Measurements from ENCODE around the gene G6PC1. TPM values are rescaled to one million over a fixed set of nuclear protein-coding genes. Genes with fewer than 3 reads are reported as not detected.

G6PC1 gene
- total and polyA plus RNA-seq, 2 of the 13 experiments (the other 11 are each of a cell fraction or from before 2014, with no cell fraction given): 1.7 to 37.9 TPM

DNA sequence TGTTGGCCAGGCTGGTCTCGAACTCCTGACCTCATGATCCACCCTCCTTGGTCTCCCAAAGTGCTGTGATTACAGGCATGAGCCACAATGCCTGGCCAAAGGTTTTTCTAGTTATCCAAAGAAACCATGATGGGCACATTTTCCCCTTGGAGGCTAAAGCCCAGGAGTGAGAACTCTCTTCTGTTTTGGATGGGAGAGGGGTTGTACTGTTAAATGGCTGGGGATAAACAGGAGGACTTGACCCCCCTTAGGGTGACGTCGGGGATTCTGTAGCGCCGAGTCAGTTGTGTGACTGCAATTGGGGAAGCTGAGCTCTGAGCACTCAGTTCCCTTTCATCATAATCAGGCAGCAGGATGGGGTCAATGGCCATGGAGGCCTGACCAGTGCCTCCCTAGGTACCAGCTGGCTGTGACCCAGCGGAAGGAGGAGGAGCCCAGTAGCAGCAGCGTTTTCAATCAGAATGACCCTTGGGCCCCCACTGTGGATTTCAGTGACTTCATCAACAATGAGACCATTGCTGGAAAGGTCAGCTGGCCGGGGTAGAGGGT lies 45.5 kb upstream of the G6PC1 start (continued):
- TF ChIP-seq ZNF318 (CRISPR knock-in tag; IDR thresholded peaks at IDR 0.05): no peak
- peak; percentile 79 for TF ChIP-seq PATZ1 (CRISPR knock-in tag; IDR thresholded peaks at IDR 0.05)
- TF ChIP-seq ERF (CRISPR knock-in tag; IDR thresholded peaks at IDR 0.05): no peak; the same call in 1 of the 2 replicates
- TF ChIP-seq ESRRA (CRISPR knock-in tag; IDR thresholded peaks at IDR 0.05; ENCODE audit: low read depth): peak; percentile 86
- 0 out of 2 replicates have a peak, but pooled peaks have one; percentile 19 for TF ChIP-seq ZBTB39 (CRISPR knock-in tag; IDR thresholded peaks at IDR 0.05)
- TF ChIP-seq EED (CRISPR knock-in tag; IDR thresholded peaks at IDR 0.05): no peak
- no peak for TF ChIP-seq ZSCAN20 (CRISPR knock-in tag; IDR thresholded peaks at IDR 0.05; ENCODE audit: borderline replicate concordance)
- TF ChIP-seq SPEN (CRISPR knock-in tag; IDR thresholded peaks at IDR 0.05; ENCODE audit: low read depth): peak; percentile 60; the same call in 1 of the 2 replicates
- TF ChIP-seq, protein P1, sequence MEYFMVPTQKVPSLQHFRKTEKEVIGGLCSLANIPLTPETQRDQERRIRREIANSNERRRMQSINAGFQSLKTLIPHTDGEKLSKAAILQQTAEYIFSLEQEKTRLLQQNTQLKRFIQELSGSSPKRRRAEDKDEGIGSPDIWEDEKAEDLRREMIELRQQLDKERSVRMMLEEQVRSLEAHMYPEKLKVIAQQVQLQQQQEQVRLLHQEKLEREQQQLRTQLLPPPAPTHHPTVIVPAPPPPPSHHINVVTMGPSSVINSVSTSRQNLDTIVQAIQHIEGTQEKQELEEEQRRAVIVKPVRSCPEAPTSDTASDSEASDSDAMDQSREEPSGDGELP (IDR thresholded peaks at IDR 0.05; ENCODE audit: borderline replicate concordance, low read depth): peak; percentile 98
- TF ChIP-seq ZNF232 (CRISPR knock-in tag; IDR thresholded peaks at IDR 0.05; ENCODE audit: borderline replicate concordance): peak; percentile 18; the same call in 1 of the 2 replicates
- no peak for TF ChIP-seq DR1 (CRISPR knock-in tag; IDR thresholded peaks at IDR 0.05)
- 0 out of 2 replicates have a peak, but pooled peaks have one; percentile 56 for TF ChIP-seq PREB (CRISPR knock-in tag; IDR thresholded peaks at IDR 0.05)
- peak; percentile 64; the same call in 1 of the 2 replicates for TF ChIP-seq ZNF891 (CRISPR knock-in tag; IDR thresholded peaks at IDR 0.05)
- TF ChIP-seq GFI1 (CRISPR knock-in tag; IDR thresholded peaks at IDR 0.05; ENCODE audit: borderline replicate concordance): peak; percentile 85
- TF ChIP-seq ZNF317 (CRISPR knock-in tag; IDR thresholded peaks at IDR 0.05): no peak; the same call in 1 of the 2 replicates

Measured in HepG2 (cell line).